Measurements from ENCODE around the gene PLEKHN1.

DNA sequence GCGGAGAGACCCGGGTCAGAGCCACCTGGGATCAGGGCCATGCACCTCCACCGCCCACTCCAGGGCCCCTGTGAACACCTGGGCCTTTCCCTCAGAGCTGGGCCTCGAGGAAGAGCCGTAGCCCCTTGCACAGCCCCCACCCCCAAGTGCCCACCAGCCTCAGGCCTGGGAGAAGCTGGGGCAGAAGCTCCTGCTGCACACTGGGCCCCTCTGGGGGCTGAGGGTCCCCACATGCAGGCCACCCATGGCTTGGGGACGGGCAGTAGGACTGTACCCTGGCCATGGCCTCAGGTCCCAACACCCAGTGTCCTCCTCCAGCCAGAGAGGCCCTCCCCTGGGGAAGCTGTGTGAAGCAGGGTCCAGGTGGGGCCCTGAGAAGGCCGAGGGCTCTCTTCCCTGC lies 13.7 kb upstream of the PLEKHN1 start:
- TF ChIP-seq POLR2A (IDR thresholded peaks at IDR 0.05; ENCODE audit: extremely low read depth, insufficient read length) = no peak
- TF ChIP-seq, protein P1, sequence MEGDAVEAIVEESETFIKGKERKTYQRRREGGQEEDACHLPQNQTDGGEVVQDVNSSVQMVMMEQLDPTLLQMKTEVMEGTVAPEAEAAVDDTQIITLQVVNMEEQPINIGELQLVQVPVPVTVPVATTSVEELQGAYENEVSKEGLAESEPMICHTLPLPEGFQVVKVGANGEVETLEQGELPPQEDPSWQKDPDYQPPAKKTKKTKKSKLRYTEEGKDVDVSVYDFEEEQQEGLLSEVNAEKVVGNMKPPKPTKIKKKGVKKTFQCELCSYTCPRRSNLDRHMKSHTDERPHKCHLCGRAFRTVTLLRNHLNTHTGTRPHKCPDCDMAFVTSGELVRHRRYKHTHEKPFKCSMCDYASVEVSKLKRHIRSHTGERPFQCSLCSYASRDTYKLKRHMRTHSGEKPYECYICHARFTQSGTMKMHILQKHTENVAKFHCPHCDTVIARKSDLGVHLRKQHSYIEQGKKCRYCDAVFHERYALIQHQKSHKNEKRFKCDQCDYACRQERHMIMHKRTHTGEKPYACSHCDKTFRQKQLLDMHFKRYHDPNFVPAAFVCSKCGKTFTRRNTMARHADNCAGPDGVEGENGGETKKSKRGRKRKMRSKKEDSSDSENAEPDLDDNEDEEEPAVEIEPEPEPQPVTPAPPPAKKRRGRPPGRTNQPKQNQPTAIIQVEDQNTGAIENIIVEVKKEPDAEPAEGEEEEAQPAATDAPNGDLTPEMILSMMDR (IDR thresholded peaks at IDR 0.05; ENCODE audit: low read depth, low read length) = no peak
- TF ChIP-seq, protein P2, sequence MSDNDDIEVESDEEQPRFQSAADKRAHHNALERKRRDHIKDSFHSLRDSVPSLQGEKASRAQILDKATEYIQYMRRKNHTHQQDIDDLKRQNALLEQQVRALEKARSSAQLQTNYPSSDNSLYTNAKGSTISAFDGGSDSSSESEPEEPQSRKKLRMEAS (IDR thresholded peaks at IDR 0.05; ENCODE audit: low read depth, low read length) = no peak
